ENCODE measurements around the gene ADM2.

DNA sequence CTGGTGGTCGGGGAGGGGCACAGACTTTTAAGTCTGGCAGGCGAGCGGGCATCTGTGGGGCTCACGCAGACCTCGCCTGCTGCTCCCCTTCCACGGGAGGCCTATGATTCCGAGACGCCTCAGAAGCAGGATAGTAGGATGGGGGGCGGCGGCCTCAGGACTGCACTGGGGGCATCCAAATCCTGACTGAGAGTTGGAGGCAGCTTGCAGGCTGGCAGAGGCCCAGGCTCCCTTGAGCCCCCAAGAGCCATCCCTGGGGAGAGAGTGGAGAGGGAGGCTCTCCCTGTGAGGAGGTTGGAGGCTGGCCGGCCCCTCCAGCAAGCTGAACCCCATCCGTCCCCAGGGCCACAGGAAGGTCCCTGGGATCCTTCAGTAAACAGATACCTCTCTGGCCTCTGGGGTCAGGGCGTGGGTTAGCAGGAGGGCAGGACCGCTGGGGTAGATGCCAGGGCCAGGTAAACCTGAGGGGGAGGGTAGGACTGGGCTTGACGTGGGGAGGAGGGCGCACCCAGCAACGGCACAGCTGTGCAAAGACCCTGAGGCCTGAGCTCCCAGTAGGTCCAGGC lies 39.8 kb upstream of the ADM2 start:
- TF ChIP-seq, protein P1, sequence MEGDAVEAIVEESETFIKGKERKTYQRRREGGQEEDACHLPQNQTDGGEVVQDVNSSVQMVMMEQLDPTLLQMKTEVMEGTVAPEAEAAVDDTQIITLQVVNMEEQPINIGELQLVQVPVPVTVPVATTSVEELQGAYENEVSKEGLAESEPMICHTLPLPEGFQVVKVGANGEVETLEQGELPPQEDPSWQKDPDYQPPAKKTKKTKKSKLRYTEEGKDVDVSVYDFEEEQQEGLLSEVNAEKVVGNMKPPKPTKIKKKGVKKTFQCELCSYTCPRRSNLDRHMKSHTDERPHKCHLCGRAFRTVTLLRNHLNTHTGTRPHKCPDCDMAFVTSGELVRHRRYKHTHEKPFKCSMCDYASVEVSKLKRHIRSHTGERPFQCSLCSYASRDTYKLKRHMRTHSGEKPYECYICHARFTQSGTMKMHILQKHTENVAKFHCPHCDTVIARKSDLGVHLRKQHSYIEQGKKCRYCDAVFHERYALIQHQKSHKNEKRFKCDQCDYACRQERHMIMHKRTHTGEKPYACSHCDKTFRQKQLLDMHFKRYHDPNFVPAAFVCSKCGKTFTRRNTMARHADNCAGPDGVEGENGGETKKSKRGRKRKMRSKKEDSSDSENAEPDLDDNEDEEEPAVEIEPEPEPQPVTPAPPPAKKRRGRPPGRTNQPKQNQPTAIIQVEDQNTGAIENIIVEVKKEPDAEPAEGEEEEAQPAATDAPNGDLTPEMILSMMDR (conservative IDR thresholded peaks at IDR 0.05) = no peak
- TF ChIP-seq EZH2 (IDR thresholded peaks at IDR 0.05; ENCODE audit: low read depth) = no peak
